Activated naive CD4-positive, alpha-beta T cell treated with anti-CD3 and anti-CD28 coated beads, Interleukin-2, amount 50 U/mL, for 24 hours (primary cell): ENCODE measurements around the gene SOCS7.

Experiments used
- H3K27ac Mint-ChIP-seq: one replicate; pipeline ENCODE4 v1.8.0; 2021; ENCODE audit warnings: mild to moderate bottlenecking, mixed read lengths
- H3K27me3 Mint-ChIP-seq: one replicate; pipeline ENCODE4 v1.8.0; 2021; ENCODE audit warnings: mixed read lengths
- H3K36me3 Mint-ChIP-seq: one replicate; pipeline ENCODE4 v1.8.0; 2021; ENCODE audit warnings: mixed read lengths
- H3K4me1 Mint-ChIP-seq: one replicate; pipeline ENCODE4 v1.8.0; 2021; ENCODE audit warnings: mixed read lengths
- H3K4me3 Mint-ChIP-seq: one replicate; pipeline ENCODE4 v1.8.0; 2021; ENCODE audit warnings: mild to moderate bottlenecking, mixed read lengths
- H3K9me3 Mint-ChIP-seq: one replicate; pipeline ENCODE4 v1.8.0; 2021; ENCODE audit warnings: mixed read lengths

Gene SOCS7

GRCh38 chr17:38351412-38352222 lies at the start of gene SOCS7:
Gene SOCS7 (plus strand): TSS chr17:38351844. CDS start chr17:38352053, 209 bp downstream.
- peak within 1 kb of the TSS; percentile 93 for H3K4me3 Mint-ChIP-seq
- H3K36me3 Mint-ChIP-seq: no peaks in the 10 kb centered on the region
- H3K27ac Mint-ChIP-seq: peak within 1 kb of the TSS; percentile 99
- H3K9me3 Mint-ChIP-seq: no peaks in the 10 kb centered on the region
- peaks cover 42% of the 10 kb centered on the region for H3K4me1 Mint-ChIP-seq
- no peaks in the 10 kb centered on the region for H3K27me3 Mint-ChIP-seq

GRCh38 chr17:38315497-38315896 lies 36.1 kb upstream of the SOCS7 start:
- H3K27me3 Mint-ChIP-seq: no peaks in the 10 kb centered on the region
- no peaks in the 10 kb centered on the region for H3K4me1 Mint-ChIP-seq
- H3K4me3 Mint-ChIP-seq: no peak overlapping the region
- no peaks in the 10 kb centered on the region for H3K9me3 Mint-ChIP-seq
- peaks cover 11% of the 10 kb centered on the region for H3K36me3 Mint-ChIP-seq
- H3K27ac Mint-ChIP-seq: no peak overlapping the region

DNA sequence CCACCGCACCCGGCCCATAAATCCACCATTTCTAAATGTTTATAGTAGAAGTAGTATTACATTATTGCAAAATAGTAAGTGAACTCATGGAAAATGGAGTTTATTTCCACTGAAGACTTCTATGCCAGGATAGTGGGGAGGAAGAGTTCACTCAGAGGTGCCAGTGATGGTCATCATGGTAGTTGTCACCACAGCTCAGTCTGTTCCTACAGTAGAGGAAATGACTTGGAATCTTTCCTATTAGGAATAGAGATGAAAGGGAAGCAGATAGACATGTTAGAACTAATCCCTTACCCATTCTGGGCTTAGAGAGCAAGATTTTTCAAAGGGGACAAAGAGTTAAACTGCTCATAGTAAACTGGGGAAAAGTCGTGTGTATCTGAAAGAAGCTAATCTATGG lies 34.6 kb upstream of the SOCS7 start:
- Mint-ChIP-seq H3K27ac (no peak overlapping the region), H3K9me3 (no peaks in the 10 kb centered on the region), H3K27me3 (no peaks in the 10 kb centered on the region), H3K4me3 (no peak overlapping the region), H3K4me1 (no peaks in the 10 kb centered on the region), H3K36me3 (peaks cover 9% of the 10 kb centered on the region)

- Mint-ChIP-seq H3K27me3 (no peaks in the 10 kb centered on the region), H3K4me3 (no peak overlapping the region), H3K9me3 (no peaks in the 10 kb centered on the region), H3K36me3 (peaks cover 9% of the 10 kb centered on the region), H3K4me1 (no peaks in the 10 kb centered on the region), H3K27ac (no peak overlapping the region)
Observed at GRCh38 chr17:38320482-38320881, 31.2 kb upstream of the SOCS7 start.

DNA sequence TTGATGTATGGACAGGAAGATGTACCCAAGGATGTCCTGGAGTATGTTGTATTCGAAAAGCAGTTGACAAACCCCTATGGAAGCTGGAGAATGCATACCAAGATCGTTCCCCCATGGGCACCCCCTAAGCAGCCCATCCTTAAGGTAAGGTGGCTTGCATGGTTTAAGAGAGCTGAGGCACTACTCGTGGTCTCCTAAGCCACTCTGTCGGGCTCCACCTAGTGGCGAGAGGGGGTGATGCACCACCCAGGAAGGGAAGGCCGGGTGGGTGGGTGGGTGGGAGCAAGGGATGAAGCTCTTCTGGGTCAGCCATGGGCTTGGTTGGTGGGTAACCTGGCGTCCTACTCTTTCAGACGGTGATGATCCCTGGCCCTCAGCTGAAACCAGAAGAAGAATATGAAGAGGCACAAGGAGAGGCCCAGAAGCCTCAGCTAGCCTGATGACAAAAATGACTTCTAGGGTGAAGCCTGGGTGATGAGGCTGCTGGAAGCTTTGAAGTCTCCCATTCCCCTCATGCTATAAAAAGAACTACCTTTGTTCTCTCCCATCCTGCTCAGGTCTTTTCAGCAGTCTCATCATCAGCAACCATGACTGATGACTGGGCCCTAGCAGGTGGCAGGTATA lies 29.4 kb upstream of the SOCS7 start:
- Mint-ChIP-seq H3K36me3 (peaks cover 4% of the 10 kb centered on the region), H3K4me1 (peaks cover 5% of the 10 kb centered on the region), H3K9me3 (no peaks in the 10 kb centered on the region), H3K27ac (no peak overlapping the region), H3K4me3 (no peak overlapping the region), H3K27me3 (no peaks in the 10 kb centered on the region)

DNA sequence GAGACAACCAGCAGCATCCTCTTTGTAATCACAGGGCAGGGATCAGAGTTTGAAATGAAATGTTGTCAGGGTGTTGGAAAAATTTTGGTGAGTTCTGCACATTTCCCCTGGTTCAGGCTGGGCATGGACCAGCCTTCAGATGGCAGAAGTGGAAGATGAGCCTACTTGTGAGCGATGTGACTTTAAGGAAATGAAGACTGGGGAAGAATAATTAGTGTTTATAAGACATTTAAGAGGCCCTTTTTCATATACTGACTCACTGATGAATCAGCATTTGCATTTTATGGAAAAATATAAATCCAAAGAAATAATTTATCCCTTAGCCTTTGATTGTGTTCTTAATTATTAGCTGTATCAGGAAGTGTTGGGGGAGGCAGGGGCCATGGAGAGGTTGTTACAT lies 28.7 kb upstream of the SOCS7 start:
- H3K4me1 Mint-ChIP-seq: peaks cover 7% of the 10 kb centered on the region
- H3K36me3 Mint-ChIP-seq: peaks cover 4% of the 10 kb centered on the region
- H3K9me3 Mint-ChIP-seq: no peaks in the 10 kb centered on the region
- no peak overlapping the region for H3K4me3 Mint-ChIP-seq
- no peaks in the 10 kb centered on the region for H3K27me3 Mint-ChIP-seq
- H3K27ac Mint-ChIP-seq: no peak overlapping the region

GRCh38 chr17:38324141-38324697 lies 27.4 kb upstream of the SOCS7 start:
- no peak overlapping the region for H3K27ac Mint-ChIP-seq
- peaks cover 1% of the 10 kb centered on the region for H3K36me3 Mint-ChIP-seq
- H3K4me3 Mint-ChIP-seq: no peak overlapping the region

GRCh38 chr17:38324772-38325171 lies 26.9 kb upstream of the SOCS7 start:
- no peaks in the 10 kb centered on the region for H3K27me3 Mint-ChIP-seq
- no peak overlapping the region for H3K27ac Mint-ChIP-seq
- peaks cover 1% of the 10 kb centered on the region for H3K36me3 Mint-ChIP-seq
- no peak overlapping the region for H3K4me3 Mint-ChIP-seq
- H3K9me3 Mint-ChIP-seq: no peaks in the 10 kb centered on the region
- H3K4me1 Mint-ChIP-seq: peaks cover 7% of the 10 kb centered on the region

More at GRCh38 chr17:38324141-38324697, 27.4 kb upstream of the SOCS7 start:
- no peaks in the 10 kb centered on the region for H3K27me3 Mint-ChIP-seq
- no peaks in the 10 kb centered on the region for H3K9me3 Mint-ChIP-seq
- H3K4me1 Mint-ChIP-seq: peaks cover 7% of the 10 kb centered on the region

GRCh38 chr17:38325221-38325851 lies 26.3 kb upstream of the SOCS7 start:
- peaks cover 1% of the 10 kb centered on the region for H3K36me3 Mint-ChIP-seq
- H3K9me3 Mint-ChIP-seq: no peaks in the 10 kb centered on the region
- H3K4me1 Mint-ChIP-seq: peaks cover 7% of the 10 kb centered on the region
- H3K27me3 Mint-ChIP-seq: no peaks in the 10 kb centered on the region
- H3K27ac Mint-ChIP-seq: peak overlapping the region; percentile 64
- no peak overlapping the region for H3K4me3 Mint-ChIP-seq

DNA sequence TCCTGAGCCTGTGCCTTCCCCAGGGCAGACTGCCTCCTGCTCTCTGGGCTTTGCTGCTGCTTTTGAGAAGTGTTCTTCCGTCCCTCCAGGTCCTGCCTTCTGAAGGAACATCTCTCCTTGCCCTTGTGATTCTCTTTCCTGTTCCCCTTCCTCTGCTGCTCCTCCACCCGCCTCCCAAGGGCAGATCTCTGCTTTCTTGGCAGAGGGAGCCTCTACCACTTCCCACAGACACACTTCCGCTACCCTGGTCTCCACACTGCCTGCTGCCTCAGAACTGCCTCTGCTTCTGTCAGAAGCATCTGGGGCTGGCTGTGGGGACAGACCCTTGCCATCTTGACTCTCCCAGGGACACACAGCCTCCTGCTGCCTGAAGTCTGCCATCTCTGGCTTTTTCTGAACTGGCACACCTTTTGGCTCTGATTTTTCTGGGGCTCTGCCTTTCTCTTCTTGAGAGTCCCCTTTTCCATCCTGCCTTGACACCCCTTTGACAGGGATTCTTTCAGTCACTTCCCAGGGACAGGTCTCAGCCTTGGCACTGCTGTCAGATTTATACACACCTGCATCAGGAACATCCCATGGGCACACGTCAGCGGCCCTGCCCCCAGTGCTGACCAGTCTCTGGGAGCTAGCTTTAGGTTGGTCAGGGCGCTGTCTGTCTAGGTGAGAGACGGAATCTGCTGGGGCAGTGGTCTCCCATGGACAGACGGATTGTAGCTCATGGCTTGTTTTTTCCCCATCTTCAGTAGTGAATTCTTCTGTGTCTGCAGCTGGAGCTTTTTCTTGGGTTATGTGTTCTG lies 24.4 kb upstream of the SOCS7 start:
- Mint-ChIP-seq H3K27me3 (no peaks in the 10 kb centered on the region), H3K36me3 (peaks cover 1% of the 10 kb centered on the region), H3K9me3 (no peaks in the 10 kb centered on the region), H3K27ac (no peak overlapping the region), H3K4me3 (no peak overlapping the region), H3K4me1 (peaks cover 7% of the 10 kb centered on the region)

- Mint-ChIP-seq H3K4me3 (no peak overlapping the region), H3K4me1 (peaks cover 7% of the 10 kb centered on the region), H3K9me3 (no peaks in the 10 kb centered on the region), H3K36me3 (no peaks in the 10 kb centered on the region), H3K27ac (no peak overlapping the region), H3K27me3 (no peaks in the 10 kb centered on the region)
Observed at GRCh38 chr17:38327936-38328335, 23.7 kb upstream of the SOCS7 start.

- no peak overlapping the region for H3K4me3 Mint-ChIP-seq
- no peaks in the 10 kb centered on the region for H3K9me3 Mint-ChIP-seq
- H3K4me1 Mint-ChIP-seq: peaks cover 7% of the 10 kb centered on the region
- no peaks in the 10 kb centered on the region for H3K27me3 Mint-ChIP-seq
- H3K27ac Mint-ChIP-seq: no peak overlapping the region
- no peaks in the 10 kb centered on the region for H3K36me3 Mint-ChIP-seq
Observed at GRCh38 chr17:38328620-38329019, 23.0 kb upstream of the SOCS7 start.

- Mint-ChIP-seq H3K4me3 (no peak overlapping the region), H3K36me3 (no peaks in the 10 kb centered on the region), H3K27me3 (no peaks in the 10 kb centered on the region), H3K27ac (peak overlapping the region; percentile 55), H3K9me3 (no peaks in the 10 kb centered on the region), H3K4me1 (peaks cover 7% of the 10 kb centered on the region)
Observed at GRCh38 chr17:38329284-38329683, 22.4 kb upstream of the SOCS7 start.

DNA sequence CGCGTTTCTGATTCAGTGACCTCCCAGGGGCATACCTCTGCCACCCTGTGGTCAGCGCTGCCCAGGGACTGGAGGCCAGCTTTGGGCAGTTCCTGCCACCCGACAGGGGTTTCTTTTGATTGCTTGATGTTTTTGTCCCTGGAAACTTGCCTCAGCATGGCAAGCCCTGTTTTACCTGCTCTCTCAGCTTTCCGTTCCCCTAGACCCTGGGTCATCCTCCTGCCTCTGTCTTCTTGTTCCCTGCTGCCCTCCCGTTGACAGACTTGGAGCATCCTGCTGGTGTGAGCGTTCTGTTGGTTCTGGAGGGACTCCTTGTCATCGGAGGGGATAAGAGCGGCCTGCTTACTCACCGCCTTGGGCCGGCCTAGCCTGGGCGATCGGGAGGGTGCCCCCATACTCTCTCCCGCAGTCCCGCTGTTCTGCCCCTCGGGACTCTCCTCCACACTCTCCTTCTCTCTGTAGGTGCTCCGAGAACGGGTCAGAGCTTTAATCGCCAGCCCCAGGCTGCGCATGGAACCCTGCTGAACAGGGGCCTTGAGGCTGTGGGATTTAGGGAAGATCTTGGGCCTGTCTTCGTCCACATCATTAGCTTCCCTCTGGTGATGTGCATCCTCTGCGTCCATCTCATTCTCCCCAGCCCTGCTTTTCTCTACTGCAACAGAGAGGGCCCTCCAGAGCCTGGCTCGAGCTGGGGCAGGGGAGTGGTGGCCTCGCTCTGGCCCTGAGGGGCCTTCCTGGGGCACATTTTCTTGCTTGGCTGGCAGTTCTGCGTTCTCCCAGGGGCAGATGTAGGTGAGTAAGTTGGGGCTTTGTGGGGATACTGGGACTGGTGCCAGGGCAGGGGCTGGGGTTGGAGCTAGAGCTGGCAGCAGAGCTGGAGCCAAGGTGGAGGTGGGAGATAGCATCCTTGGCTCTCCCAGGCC lies 21.6 kb upstream of the SOCS7 start:
- Mint-ChIP-seq H3K9me3 (no peaks in the 10 kb centered on the region), H3K4me1 (peaks cover 7% of the 10 kb centered on the region), H3K27me3 (no peaks in the 10 kb centered on the region), H3K36me3 (no peaks in the 10 kb centered on the region), H3K4me3 (no peak overlapping the region), H3K27ac (no peak overlapping the region)
